Measurements from ENCODE around the gene FAM149A.
A peak's percentile ranks its signal among the peaks of the same experiment; 100 is the strongest.

FAM149A gene

GRCh38 chr4:186137196-186137794 is 32.8 kb downstream of the FAM149A start:
- Histone ChIP-seq H3K9me3 (ENCODE audit: control insufficient read depth, insufficient read depth, low read length) (no peaks in the 10 kb centered on the region), H3K36me3 (ENCODE audit: control insufficient read depth, insufficient read depth, low read length) (no peaks in the 10 kb centered on the region), H3K27me3 (ENCODE audit: control insufficient read depth, insufficient read depth, low read length) (no peaks in the 10 kb centered on the region), H3K9ac (ENCODE audit: low read depth, low read length) (no peak overlapping the region), H3K4me1 (ENCODE audit: control insufficient read depth, insufficient read depth, low read length) (peaks cover 10% of the 10 kb centered on the region), H3K4me3 (ENCODE audit: low read depth, low read length) (no peak overlapping the region), H3K27ac (ENCODE audit: low read depth, low read length) (no peak overlapping the region)

- no peaks in the 10 kb centered on the region for H3K36me3 ChIP-seq (ENCODE audit: control insufficient read depth, insufficient read depth, low read length)
- H3K27ac ChIP-seq (ENCODE audit: low read depth, low read length): no peak overlapping the region
- peaks cover 30% of the 10 kb centered on the region for H3K27me3 ChIP-seq (ENCODE audit: control insufficient read depth, insufficient read depth, low read length)
- 0 out of 2 replicates have a peak overlapping the region, but pooled peaks have one; percentile 11 for H3K9ac ChIP-seq (ENCODE audit: low read depth, low read length)
- peak overlapping the region; percentile 70 for H3K4me3 ChIP-seq (ENCODE audit: low read depth, low read length)
- H3K9me3 ChIP-seq (ENCODE audit: control insufficient read depth, insufficient read depth, low read length): no peaks in the 10 kb centered on the region
- H3K4me1 ChIP-seq (ENCODE audit: control insufficient read depth, insufficient read depth, low read length): peaks cover 28% of the 10 kb centered on the region
Measured at GRCh38 chr4:186144198-186144945, 39.9 kb downstream of the FAM149A start.

- Histone ChIP-seq H3K27ac (ENCODE audit: low read depth, low read length) (no peak overlapping the region), H3K4me1 (ENCODE audit: control insufficient read depth, insufficient read depth, low read length) (peaks cover 34% of the 10 kb centered on the region), H3K9me3 (ENCODE audit: control insufficient read depth, insufficient read depth, low read length) (no peaks in the 10 kb centered on the region), H3K4me3 (ENCODE audit: low read depth, low read length) (peak overlapping the region; percentile 70), H3K27me3 (ENCODE audit: control insufficient read depth, insufficient read depth, low read length) (peaks cover 30% of the 10 kb centered on the region), H3K36me3 (ENCODE audit: control insufficient read depth, insufficient read depth, low read length) (no peaks in the 10 kb centered on the region), H3K9ac (ENCODE audit: low read depth, low read length) (no peak overlapping the region)
Measured at GRCh38 chr4:186144946-186145569, 40.6 kb downstream of the FAM149A start.

GRCh38 chr4:186146458-186146857 is 42.0 kb downstream of the FAM149A start:
- no peak overlapping the region for H3K4me3 ChIP-seq (ENCODE audit: low read depth, low read length)
- no peaks in the 10 kb centered on the region for H3K36me3 ChIP-seq (ENCODE audit: control insufficient read depth, insufficient read depth, low read length)
- no peak overlapping the region for H3K9ac ChIP-seq (ENCODE audit: low read depth, low read length)
- H3K4me1 ChIP-seq (ENCODE audit: control insufficient read depth, insufficient read depth, low read length): peaks cover 34% of the 10 kb centered on the region
- peaks cover 30% of the 10 kb centered on the region for H3K27me3 ChIP-seq (ENCODE audit: control insufficient read depth, insufficient read depth, low read length)
- no peak overlapping the region for H3K27ac ChIP-seq (ENCODE audit: low read depth, low read length)
- H3K9me3 ChIP-seq (ENCODE audit: control insufficient read depth, insufficient read depth, low read length): no peaks in the 10 kb centered on the region

- Histone ChIP-seq H3K4me1 (ENCODE audit: control insufficient read depth, insufficient read depth, low read length) (peaks cover 34% of the 10 kb centered on the region), H3K9ac (ENCODE audit: low read depth, low read length) (no peak overlapping the region), H3K27ac (ENCODE audit: low read depth, low read length) (no peak overlapping the region), H3K9me3 (ENCODE audit: control insufficient read depth, insufficient read depth, low read length) (no peaks in the 10 kb centered on the region), H3K36me3 (ENCODE audit: control insufficient read depth, insufficient read depth, low read length) (no peaks in the 10 kb centered on the region; the same call in 1 of the 2 replicates), H3K4me3 (ENCODE audit: low read depth, low read length) (no peak overlapping the region), H3K27me3 (ENCODE audit: control insufficient read depth, insufficient read depth, low read length) (peaks cover 30% of the 10 kb centered on the region)
Measured at GRCh38 chr4:186148336-186148975, 44.0 kb downstream of the FAM149A start.

- H3K36me3 ChIP-seq (ENCODE audit: control insufficient read depth, insufficient read depth, low read length): no peaks in the 10 kb centered on the region; the same call in 1 of the 2 replicates
- H3K9me3 ChIP-seq (ENCODE audit: control insufficient read depth, insufficient read depth, low read length): no peaks in the 10 kb centered on the region
- peaks cover 23% of the 10 kb centered on the region for H3K27me3 ChIP-seq (ENCODE audit: control insufficient read depth, insufficient read depth, low read length)
- no peak overlapping the region for H3K4me3 ChIP-seq (ENCODE audit: low read depth, low read length)
- H3K4me1 ChIP-seq (ENCODE audit: control insufficient read depth, insufficient read depth, low read length): peaks cover 30% of the 10 kb centered on the region
- no peak overlapping the region for H3K27ac ChIP-seq (ENCODE audit: low read depth, low read length)
- H3K9ac ChIP-seq (ENCODE audit: low read depth, low read length): no peak overlapping the region
Measured at GRCh38 chr4:186149872-186150271, 45.4 kb downstream of the FAM149A start.

- no peaks in the 10 kb centered on the region for H3K9me3 ChIP-seq (ENCODE audit: control insufficient read depth, insufficient read depth, low read length)
- no peak overlapping the region for H3K9ac ChIP-seq (ENCODE audit: low read depth, low read length)
- H3K27ac ChIP-seq (ENCODE audit: low read depth, low read length): no peak overlapping the region
- peaks cover 22% of the 10 kb centered on the region for H3K4me1 ChIP-seq (ENCODE audit: control insufficient read depth, insufficient read depth, low read length)
- H3K4me3 ChIP-seq (ENCODE audit: low read depth, low read length): no peak overlapping the region
- peaks cover 4% of the 10 kb centered on the region; the same call in 1 of the 2 replicates for H3K36me3 ChIP-seq (ENCODE audit: control insufficient read depth, insufficient read depth, low read length)
- H3K27me3 ChIP-seq (ENCODE audit: control insufficient read depth, insufficient read depth, low read length): peaks cover 12% of the 10 kb centered on the region
Measured at GRCh38 chr4:186150926-186151325, 46.4 kb downstream of the FAM149A start.

GRCh38 chr4:186151499-186151898 is 47.0 kb downstream of the FAM149A start:
- peaks cover 7% of the 10 kb centered on the region for H3K27me3 ChIP-seq (ENCODE audit: control insufficient read depth, insufficient read depth, low read length)
- no peak overlapping the region for H3K27ac ChIP-seq (ENCODE audit: low read depth, low read length)
- peaks cover 16% of the 10 kb centered on the region for H3K4me1 ChIP-seq (ENCODE audit: control insufficient read depth, insufficient read depth, low read length)
- no peak overlapping the region for H3K4me3 ChIP-seq (ENCODE audit: low read depth, low read length)
- peaks cover 4% of the 10 kb centered on the region; the same call in 1 of the 2 replicates for H3K36me3 ChIP-seq (ENCODE audit: control insufficient read depth, insufficient read depth, low read length)
- H3K9ac ChIP-seq (ENCODE audit: low read depth, low read length): no peak overlapping the region
- no peaks in the 10 kb centered on the region for H3K9me3 ChIP-seq (ENCODE audit: control insufficient read depth, insufficient read depth, low read length)

GRCh38 chr4:186158021-186158813 is 53.7 kb downstream of the FAM149A start:
- H3K9ac ChIP-seq (ENCODE audit: low read depth, low read length): no peak overlapping the region
- no peaks in the 10 kb centered on the region for H3K27me3 ChIP-seq (ENCODE audit: control insufficient read depth, insufficient read depth, low read length)
- peaks cover 4% of the 10 kb centered on the region for H3K36me3 ChIP-seq (ENCODE audit: control insufficient read depth, insufficient read depth, low read length)
- H3K4me3 ChIP-seq (ENCODE audit: low read depth, low read length): no peak overlapping the region
- no peaks in the 10 kb centered on the region for H3K9me3 ChIP-seq (ENCODE audit: control insufficient read depth, insufficient read depth, low read length)
- H3K4me1 ChIP-seq (ENCODE audit: control insufficient read depth, insufficient read depth, low read length): no peaks in the 10 kb centered on the region
- H3K27ac ChIP-seq (ENCODE audit: low read depth, low read length): no peak overlapping the region

GRCh38 chr4:186158966-186159365 is 54.5 kb downstream of the FAM149A start:
- Histone ChIP-seq H3K27ac (ENCODE audit: low read depth, low read length) (no peak overlapping the region), H3K27me3 (ENCODE audit: control insufficient read depth, insufficient read depth, low read length) (no peaks in the 10 kb centered on the region), H3K4me3 (ENCODE audit: low read depth, low read length) (no peak overlapping the region), H3K9me3 (ENCODE audit: control insufficient read depth, insufficient read depth, low read length) (no peaks in the 10 kb centered on the region), H3K4me1 (ENCODE audit: control insufficient read depth, insufficient read depth, low read length) (no peaks in the 10 kb centered on the region), H3K9ac (ENCODE audit: low read depth, low read length) (no peak overlapping the region), H3K36me3 (ENCODE audit: control insufficient read depth, insufficient read depth, low read length) (peaks cover 4% of the 10 kb centered on the region; the same call in 1 of the 2 replicates)

All from HUES48 (cell line).